Erythroblast (primary cell): ENCODE data around the gene C2orf92.

ENCODE experiments used
- GATA1 ChIP-seq: IDR thresholded peaks from 2 replicates; pipeline ENCODE4 v1.6.1; 2011; ENCODE audit warnings: low read depth, mild to moderate bottlenecking, control low read depth, low read length, moderate library complexity
- POLR2A ChIP-seq: IDR thresholded peaks from 2 replicates; pipeline ENCODE4 v1.6.1; 2011; ENCODE audit warnings: mild to moderate bottlenecking, low read length

DNA sequence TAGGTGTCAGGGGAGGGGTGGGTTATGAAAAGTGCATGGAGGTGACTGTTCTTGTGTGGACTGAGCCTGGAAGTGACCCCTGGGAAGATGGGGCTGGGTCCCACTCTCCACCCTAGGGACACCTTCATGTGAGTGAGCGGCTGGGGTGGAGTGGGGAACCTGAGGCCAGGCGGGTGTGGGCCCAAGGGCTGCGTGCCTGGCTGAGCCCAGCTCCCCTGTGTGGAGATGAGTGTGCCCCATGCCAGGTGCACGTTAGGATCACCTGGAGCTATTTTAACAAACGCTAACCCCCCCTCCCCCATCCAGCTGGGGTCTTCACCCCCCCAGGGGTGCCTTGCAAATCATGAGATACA, 70.4 kb downstream of the C2orf92 start:
- no peak for TF ChIP-seq POLR2A
- TF ChIP-seq GATA1, result no peak
